Measurements from ENCODE around the gene FOXA1. TPM values are rescaled to one million over a fixed set of nuclear protein-coding genes. Genes with fewer than 3 reads are reported as not detected.

The FOXA1 gene
- total and polyA plus RNA-seq, 4 donors, result 8.0 to 37.5 (median 16.1) TPM

DNA sequence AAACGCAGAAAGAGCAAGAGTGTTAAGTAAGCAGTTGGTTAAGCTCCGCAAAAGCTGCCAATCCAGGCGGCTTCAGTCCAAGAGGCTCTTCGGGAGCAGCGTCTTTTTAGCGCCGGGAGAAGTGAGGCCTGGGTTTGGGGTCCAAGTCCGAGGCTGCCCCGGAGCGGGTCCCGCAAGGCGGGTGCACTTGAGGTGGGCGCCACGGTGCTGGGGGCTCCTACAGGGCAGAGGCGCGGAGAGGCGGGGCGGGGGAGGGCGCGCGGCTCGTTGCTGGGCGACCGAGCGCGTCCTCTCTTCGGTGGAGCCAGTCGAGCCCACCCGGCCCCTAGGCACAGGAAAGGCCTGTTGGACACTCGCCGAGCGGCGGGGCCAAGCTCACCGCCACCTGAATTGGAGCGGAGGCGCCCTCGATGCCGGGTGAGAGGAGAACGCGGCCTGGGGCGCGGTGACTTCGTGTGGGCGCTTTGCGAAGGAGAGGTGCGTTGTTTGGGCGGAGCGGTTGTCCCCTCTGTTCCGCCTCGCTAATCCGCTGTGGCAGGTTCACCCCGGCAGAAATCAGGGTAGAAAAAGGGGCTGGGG is 16.0 kb upstream of the FOXA1 start (continued):
- TF ChIP-seq, protein P1, sequence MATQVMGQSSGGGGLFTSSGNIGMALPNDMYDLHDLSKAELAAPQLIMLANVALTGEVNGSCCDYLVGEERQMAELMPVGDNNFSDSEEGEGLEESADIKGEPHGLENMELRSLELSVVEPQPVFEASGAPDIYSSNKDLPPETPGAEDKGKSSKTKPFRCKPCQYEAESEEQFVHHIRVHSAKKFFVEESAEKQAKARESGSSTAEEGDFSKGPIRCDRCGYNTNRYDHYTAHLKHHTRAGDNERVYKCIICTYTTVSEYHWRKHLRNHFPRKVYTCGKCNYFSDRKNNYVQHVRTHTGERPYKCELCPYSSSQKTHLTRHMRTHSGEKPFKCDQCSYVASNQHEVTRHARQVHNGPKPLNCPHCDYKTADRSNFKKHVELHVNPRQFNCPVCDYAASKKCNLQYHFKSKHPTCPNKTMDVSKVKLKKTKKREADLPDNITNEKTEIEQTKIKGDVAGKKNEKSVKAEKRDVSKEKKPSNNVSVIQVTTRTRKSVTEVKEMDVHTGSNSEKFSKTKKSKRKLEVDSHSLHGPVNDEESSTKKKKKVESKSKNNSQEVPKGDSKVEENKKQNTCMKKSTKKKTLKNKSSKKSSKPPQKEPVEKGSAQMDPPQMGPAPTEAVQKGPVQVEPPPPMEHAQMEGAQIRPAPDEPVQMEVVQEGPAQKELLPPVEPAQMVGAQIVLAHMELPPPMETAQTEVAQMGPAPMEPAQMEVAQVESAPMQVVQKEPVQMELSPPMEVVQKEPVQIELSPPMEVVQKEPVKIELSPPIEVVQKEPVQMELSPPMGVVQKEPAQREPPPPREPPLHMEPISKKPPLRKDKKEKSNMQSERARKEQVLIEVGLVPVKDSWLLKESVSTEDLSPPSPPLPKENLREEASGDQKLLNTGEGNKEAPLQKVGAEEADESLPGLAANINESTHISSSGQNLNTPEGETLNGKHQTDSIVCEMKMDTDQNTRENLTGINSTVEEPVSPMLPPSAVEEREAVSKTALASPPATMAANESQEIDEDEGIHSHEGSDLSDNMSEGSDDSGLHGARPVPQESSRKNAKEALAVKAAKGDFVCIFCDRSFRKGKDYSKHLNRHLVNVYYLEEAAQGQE (IDR thresholded peaks at IDR 0.05), result no peak

DNA sequence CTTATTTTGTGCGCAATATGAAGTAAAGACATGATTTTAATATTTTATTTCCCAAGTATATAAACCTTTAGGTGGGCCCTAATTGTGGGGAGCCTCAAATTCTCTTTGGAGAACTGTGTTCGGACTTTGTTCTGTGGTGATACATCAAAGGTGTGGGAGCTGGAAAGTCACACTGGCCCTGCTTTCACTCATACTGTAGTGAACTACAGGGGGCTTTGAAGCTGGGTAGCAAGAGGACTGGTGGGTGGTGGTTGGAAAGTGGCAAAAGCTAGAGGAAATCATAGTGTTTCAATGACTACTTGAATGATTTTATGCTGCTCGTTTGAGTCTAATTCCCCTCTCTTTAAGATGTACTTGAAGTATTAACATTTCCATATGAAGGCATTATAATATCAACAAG is 13.6 kb upstream of the FOXA1 start:
- Histone ChIP-seq H3K4me3 (ENCODE audit: low read depth in 1 of 3, low read length in 3 of 3) (no peak overlapping the region), H3K9ac (ENCODE audit: low read depth in 1 of 2, low read length in 2 of 2) (no peak overlapping the region), H3K36me3 (ENCODE audit: control insufficient read depth in 4 of 4, insufficient read depth in 3 of 4, low read depth in 1 of 4, low read length in 3 of 4) (peaks cover 0 to 2% (median 0%) of the 10 kb centered on the region in 4 donors), H3K9me3 (ENCODE audit: control insufficient read depth in 4 of 4, low read length in 3 of 4) (no peaks in the 10 kb centered on the region), H3K27ac (ENCODE audit: low read depth in 1 of 2, low read length in 2 of 2) (no peak overlapping the region), H3K4me1 (ENCODE audit: control insufficient read depth in 4 of 4, insufficient read depth in 4 of 4, low read length in 3 of 4) (peaks cover 0 to 7% (median 3%) of the 10 kb centered on the region in 4 donors), H3K27me3 (ENCODE audit: control insufficient read depth in 4 of 4, insufficient read depth in 4 of 4, low read length in 3 of 4) (no peaks in the 10 kb centered on the region)
- WGBS, result 84% methylated on average over 3 of the region's 3 CpGs
- no peak for DNase-seq (ENCODE audit: low spot score)
- no peak for TF ChIP-seq GABPA (IDR thresholded peaks at IDR 0.05 in 1 of 2, conservative IDR thresholded peaks at IDR 0.05 in 1 of 2)
- no peak for TF ChIP-seq JUND (IDR thresholded peaks at IDR 0.05)
- TF ChIP-seq, protein P2, sequence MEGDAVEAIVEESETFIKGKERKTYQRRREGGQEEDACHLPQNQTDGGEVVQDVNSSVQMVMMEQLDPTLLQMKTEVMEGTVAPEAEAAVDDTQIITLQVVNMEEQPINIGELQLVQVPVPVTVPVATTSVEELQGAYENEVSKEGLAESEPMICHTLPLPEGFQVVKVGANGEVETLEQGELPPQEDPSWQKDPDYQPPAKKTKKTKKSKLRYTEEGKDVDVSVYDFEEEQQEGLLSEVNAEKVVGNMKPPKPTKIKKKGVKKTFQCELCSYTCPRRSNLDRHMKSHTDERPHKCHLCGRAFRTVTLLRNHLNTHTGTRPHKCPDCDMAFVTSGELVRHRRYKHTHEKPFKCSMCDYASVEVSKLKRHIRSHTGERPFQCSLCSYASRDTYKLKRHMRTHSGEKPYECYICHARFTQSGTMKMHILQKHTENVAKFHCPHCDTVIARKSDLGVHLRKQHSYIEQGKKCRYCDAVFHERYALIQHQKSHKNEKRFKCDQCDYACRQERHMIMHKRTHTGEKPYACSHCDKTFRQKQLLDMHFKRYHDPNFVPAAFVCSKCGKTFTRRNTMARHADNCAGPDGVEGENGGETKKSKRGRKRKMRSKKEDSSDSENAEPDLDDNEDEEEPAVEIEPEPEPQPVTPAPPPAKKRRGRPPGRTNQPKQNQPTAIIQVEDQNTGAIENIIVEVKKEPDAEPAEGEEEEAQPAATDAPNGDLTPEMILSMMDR (IDR thresholded peaks at IDR 0.05; ENCODE audit: low read depth, low read length, missing input control), result no peak
- no peak for TF ChIP-seq FOXA1 (IDR thresholded peaks at IDR 0.05)
- TF ChIP-seq, protein P3, sequence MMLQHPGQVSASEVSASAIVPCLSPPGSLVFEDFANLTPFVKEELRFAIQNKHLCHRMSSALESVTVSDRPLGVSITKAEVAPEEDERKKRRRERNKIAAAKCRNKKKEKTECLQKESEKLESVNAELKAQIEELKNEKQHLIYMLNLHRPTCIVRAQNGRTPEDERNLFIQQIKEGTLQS (IDR thresholded peaks at IDR 0.05), result no peak
- TF ChIP-seq, protein P4, sequence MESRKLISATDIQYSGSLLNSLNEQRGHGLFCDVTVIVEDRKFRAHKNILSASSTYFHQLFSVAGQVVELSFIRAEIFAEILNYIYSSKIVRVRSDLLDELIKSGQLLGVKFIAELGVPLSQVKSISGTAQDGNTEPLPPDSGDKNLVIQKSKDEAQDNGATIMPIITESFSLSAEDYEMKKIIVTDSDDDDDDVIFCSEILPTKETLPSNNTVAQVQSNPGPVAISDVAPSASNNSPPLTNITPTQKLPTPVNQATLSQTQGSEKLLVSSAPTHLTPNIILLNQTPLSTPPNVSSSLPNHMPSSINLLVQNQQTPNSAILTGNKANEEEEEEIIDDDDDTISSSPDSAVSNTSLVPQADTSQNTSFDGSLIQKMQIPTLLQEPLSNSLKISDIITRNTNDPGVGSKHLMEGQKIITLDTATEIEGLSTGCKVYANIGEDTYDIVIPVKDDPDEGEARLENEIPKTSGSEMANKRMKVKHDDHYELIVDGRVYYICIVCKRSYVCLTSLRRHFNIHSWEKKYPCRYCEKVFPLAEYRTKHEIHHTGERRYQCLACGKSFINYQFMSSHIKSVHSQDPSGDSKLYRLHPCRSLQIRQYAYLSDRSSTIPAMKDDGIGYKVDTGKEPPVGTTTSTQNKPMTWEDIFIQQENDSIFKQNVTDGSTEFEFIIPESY (IDR thresholded peaks at IDR 0.05), result no peak
- no peak for TF ChIP-seq RAD21 (IDR thresholded peaks at IDR 0.05)
- no peak for TF ChIP-seq SP1 (IDR thresholded peaks at IDR 0.05)
- no peak for TF ChIP-seq TAF1 (conservative IDR thresholded peaks at IDR 0.05)
- no peak for TF ChIP-seq HNF4A (conservative IDR thresholded peaks at IDR 0.05)
- TF ChIP-seq YY1 (IDR thresholded peaks at IDR 0.05), result no peak
- TF ChIP-seq FOXA2 (IDR thresholded peaks at IDR 0.05), result no peak
- TF ChIP-seq HNF4G (IDR thresholded peaks at IDR 0.05), result no peak
- TF ChIP-seq, protein P5, sequence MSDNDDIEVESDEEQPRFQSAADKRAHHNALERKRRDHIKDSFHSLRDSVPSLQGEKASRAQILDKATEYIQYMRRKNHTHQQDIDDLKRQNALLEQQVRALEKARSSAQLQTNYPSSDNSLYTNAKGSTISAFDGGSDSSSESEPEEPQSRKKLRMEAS (IDR thresholded peaks at IDR 0.05), result no peak
- TF ChIP-seq, protein P1 (IDR thresholded peaks at IDR 0.05), result no peak

All from liver (tissue), 9 donors.